Gastroesophageal sphincter (tissue), 3 donors: ENCODE measurements around the gene TAOK3.

Experiments
- CTCF ChIP-seq, 4 experiments: fragments of 200-600 bp in 2 of 4; fragments of 450-650 bp in 2 of 4; sonication (generic) in 1 of 4; IDR thresholded peaks; one replicate each; pipeline ENCODE4 v1.5.1; 2017 to 2019; ENCODE audit warnings: antibody characterized with exemption in 4 of 4, mild to moderate bottlenecking in 2 of 4, moderate library complexity in 2 of 4
- EP300 ChIP-seq: sonication (generic); formaldehyde crosslinking; IDR thresholded peaks from one replicate; pipeline ENCODE4 v1.6.1; 2017; ENCODE audit warnings: antibody characterized with exemption, mild to moderate bottlenecking

DNA sequence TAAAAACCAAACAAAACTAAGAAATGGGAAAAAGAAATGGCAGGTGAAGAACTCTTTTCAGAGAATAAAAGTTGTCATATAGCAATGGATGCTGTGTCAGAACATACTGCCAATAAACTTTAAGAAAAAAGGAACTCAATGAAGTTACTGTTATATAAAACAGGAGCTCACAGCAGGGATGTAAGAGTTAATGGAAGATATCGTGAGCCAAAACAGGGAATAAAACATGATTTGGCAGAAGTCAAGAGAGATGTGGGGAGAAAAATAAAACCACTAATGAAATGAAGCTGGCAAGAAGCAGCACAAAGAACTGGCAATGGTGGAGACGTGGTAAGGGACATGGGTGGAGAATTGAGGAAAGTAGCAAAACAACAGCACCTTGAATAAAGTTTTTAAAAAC is 61.0 kb downstream of the TAOK3 start:
- TF ChIP-seq EP300 (no peak), CTCF (IDR thresholded peaks at IDR 0.05) (no peak)
